Coronary artery (tissue), 2 donors: ENCODE results near the gene SRP68.

Experiments
- DNase-seq: peaks from one replicate; pipeline ENCODE4 v3.0.0-alpha.2; 2017; ENCODE audit warnings: low spot score
- H3K27ac ChIP-seq, 2 donors: fragments of 200-600 bp; sonication (generic); one replicate each; pipeline ENCODE4 v1.5.1; 2016 to 2019
- H3K4me3 ChIP-seq: fragments of 200-600 bp; sonication (generic); 2 replicates; pipeline ENCODE4 v1.5.1; 2016; ENCODE audit warnings: mild to moderate bottlenecking, moderate library complexity
- TF ChIP-seq, protein P1 (sequence below): fragments of 200-600 bp; sonication (generic); IDR thresholded peaks from one replicate; pipeline ENCODE4 v1.5.1; 2019; ENCODE audit warnings: antibody characterized with exemption

The SRP68 gene

GRCh38 chr17:76089680-76090516, 17.6 kb upstream of the SRP68 start:
- TF ChIP-seq, protein P1, sequence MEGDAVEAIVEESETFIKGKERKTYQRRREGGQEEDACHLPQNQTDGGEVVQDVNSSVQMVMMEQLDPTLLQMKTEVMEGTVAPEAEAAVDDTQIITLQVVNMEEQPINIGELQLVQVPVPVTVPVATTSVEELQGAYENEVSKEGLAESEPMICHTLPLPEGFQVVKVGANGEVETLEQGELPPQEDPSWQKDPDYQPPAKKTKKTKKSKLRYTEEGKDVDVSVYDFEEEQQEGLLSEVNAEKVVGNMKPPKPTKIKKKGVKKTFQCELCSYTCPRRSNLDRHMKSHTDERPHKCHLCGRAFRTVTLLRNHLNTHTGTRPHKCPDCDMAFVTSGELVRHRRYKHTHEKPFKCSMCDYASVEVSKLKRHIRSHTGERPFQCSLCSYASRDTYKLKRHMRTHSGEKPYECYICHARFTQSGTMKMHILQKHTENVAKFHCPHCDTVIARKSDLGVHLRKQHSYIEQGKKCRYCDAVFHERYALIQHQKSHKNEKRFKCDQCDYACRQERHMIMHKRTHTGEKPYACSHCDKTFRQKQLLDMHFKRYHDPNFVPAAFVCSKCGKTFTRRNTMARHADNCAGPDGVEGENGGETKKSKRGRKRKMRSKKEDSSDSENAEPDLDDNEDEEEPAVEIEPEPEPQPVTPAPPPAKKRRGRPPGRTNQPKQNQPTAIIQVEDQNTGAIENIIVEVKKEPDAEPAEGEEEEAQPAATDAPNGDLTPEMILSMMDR: no peak
- no peak for DNase-seq
- Histone ChIP-seq H3K27ac (no peak overlapping the region), H3K4me3 (no peak overlapping the region)

- H3K27ac ChIP-seq: no peak overlapping the region
- TF ChIP-seq, protein P1: no peak
- no peak for DNase-seq
- no peak overlapping the region for H3K4me3 ChIP-seq
These were observed 16.7 kb upstream of the SRP68 start for GRCh38 chr17:76088868-76089576.

- Histone ChIP-seq H3K4me3 (no peak overlapping the region), H3K27ac (no peak overlapping the region)
- TF ChIP-seq, protein P1: no peak
- no peak for DNase-seq
These were observed 15.9 kb upstream of the SRP68 start for GRCh38 chr17:76088041-76088867.

DNA sequence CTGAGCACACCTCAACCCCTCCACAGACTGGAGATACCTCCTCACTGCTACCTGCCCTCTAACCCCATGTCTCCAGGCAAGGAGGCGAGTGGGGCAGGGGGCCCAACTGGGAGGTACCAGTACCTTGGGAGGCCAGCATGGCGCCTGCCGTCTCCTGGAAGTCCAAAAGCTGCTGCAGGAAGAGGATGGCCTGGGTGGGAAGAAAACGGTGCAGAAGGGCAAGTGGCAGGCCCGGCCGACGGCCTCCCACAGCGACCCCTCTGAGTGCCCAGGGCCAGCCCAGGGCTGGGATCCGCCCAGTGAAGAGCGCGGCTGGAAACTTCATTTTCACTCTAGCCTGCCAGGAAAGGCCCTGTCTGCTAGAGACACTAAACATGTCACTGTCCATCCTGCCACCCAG, 15.2 kb upstream of the SRP68 start:
- TF ChIP-seq, protein P1: no peak
- Histone ChIP-seq H3K27ac (no peak overlapping the region), H3K4me3 (no peak overlapping the region)
- no peak for DNase-seq

DNA sequence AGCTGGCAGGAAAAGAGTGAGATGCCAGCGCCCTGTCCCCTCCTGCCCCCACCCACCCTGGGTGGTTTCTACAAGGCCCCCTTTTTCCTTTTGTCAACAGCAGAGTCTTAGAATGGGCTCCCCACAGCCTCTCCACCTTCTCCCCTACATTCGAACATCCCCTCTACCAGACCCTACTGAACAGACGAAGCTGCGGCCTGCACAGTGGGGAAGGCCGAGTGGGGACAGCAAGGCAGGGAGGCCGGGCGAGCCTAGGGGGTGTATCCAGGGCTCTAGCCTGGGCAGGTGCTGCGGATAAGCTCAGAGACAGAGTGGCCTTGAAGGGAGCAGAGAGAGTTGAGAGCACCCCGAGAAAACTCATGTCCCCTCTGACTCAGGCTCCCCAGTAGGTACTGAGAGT, 14.1 kb upstream of the SRP68 start:
- TF ChIP-seq, protein P1: no peak
- no peak overlapping the region for H3K4me3 ChIP-seq
- no peak overlapping the region for H3K27ac ChIP-seq
- no peak for DNase-seq

- DNase-seq: no peak
- TF ChIP-seq, protein P1: no peak
- no peak overlapping the region for H3K27ac ChIP-seq
- H3K4me3 ChIP-seq: no peak overlapping the region
These were observed 13.5 kb upstream of the SRP68 start for GRCh38 chr17:76085731-76086366.
